COLO668 (cell line): Measurements from ENCODE around the gene KRT35.
"Not testable (repeated sequence)": the region's sequence is repeated elsewhere in the genome, so short reads cannot be mapped to it uniquely, and the experiment has no call there.

Experiments
- DNase-seq: peaks from one replicate; lab custom pipeline; 2025; ENCODE audit not compliant: unreplicated experiment; lab: John Stamatoyannopoulos, UW

KRT35 gene

DNA sequence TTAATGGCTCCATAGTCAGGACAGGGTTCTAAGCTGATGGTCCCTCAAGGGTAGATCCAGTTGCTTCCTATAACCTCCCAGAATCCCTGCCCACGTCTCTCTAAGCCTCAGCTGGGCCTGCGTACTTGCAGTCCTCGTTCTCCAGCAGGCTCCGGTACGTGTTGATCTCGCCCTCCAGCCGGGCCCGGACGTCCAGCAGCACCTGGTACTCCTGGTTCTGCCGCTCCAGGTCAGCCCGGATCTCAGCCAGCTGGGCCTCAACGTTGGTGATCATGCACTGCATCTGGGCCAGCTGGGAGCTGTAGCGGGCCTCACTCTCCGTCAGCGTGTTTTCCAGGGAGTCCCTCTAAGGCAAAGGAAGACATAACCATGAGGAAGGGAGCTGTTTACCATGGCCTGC lies 18.2 kb downstream of the KRT35 start:
- DNase-seq, result no peak

- DNase-seq, result no peak
Observed at GRCh38 chr17:41457676-41458075, 23.3 kb downstream of the KRT35 start.

- DNase-seq, result peak; percentile 0
Observed at GRCh38 chr17:41456204-41456603, 24.7 kb downstream of the KRT35 start.

GRCh38 chr17:41455236-41455635 lies 25.7 kb downstream of the KRT35 start:
- no peak for DNase-seq

- DNase-seq, result no peak
Observed at GRCh38 chr17:41453066-41453465, 27.9 kb downstream of the KRT35 start.

GRCh38 chr17:41452281-41452680 lies 28.7 kb downstream of the KRT35 start:
- DNase-seq, result no peak

- no peak for DNase-seq
Observed at GRCh38 chr17:41451154-41451728, 29.7 kb downstream of the KRT35 start.

- no peak for DNase-seq
Observed at GRCh38 chr17:41449008-41449407, 31.9 kb downstream of the KRT35 start.

DNA sequence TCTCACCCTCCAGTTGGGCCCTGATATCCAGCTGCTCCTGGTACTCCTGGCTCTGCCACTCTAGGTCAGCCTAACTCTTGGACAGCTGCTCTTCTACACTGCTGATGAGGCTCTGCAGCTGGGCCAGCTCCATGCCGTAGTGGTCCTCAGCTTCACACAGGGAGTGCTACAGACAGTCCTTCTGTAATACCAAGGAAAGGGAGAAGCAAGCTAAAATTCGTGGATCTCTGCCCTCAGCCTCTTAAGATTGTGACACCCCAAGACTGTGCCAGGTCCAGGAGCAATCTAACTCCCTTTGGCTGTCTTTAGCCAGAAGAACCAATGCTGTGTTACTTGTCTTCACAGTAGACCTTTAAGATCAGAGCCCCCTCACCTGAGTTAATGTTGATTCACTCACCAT lies 32.4 kb downstream of the KRT35 start:
- DNase-seq, result no peak

DNA sequence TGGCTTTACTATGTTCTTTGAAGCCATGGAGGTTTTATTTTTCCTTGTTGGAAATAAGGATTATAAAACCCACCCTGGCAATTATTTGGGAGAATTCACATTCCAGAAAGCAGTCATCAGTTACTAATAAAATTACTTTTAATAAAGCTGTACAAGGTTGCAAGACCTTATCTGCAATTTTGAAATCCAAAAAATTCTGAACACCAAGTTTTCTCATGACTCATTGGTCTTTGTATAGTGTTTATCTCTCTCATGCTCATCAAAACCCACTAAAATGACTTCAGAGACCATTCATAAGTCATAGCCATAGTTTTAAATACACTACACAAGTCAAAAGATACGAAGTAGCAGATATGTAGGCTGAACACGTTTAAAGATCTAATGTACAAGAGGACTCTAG lies 34.1 kb downstream of the KRT35 start:
- no peak for DNase-seq

- DNase-seq, result no peak
Observed at GRCh38 chr17:41444640-41445039, 36.3 kb downstream of the KRT35 start.

- no peak for DNase-seq
Observed at GRCh38 chr17:41444186-41444585, 36.8 kb downstream of the KRT35 start.

DNA sequence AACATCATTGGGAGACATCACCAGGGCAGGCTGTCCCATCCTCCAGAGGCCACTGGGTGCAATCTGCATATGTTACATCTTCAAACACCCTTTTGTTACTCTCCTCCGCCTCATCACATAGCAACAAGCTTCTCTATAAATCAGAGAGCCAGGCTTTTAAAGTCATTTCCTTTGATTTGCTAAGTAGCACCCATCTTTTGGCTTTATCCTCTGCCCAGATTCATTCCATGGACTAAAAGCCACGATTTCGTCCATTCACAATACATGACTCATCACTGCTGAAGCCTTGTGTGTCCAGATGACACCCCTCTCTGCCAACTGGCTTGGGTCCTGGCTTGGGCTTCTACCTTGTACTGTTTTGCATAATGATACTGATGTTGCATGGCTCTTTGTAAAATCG lies 38.2 kb downstream of the KRT35 start:
- no peak for DNase-seq

- no peak for DNase-seq
Observed at GRCh38 chr17:41440531-41441033, 40.4 kb downstream of the KRT35 start, which contains the start of gene KRT38. TSS of gene KRT38 (minus strand) at chr17:41440983. CDS start at chr17:41440921, 62 bp downstream.

GRCh38 chr17:41439375-41439774 lies 41.6 kb downstream of the KRT35 start:
- no peak for DNase-seq

DNA sequence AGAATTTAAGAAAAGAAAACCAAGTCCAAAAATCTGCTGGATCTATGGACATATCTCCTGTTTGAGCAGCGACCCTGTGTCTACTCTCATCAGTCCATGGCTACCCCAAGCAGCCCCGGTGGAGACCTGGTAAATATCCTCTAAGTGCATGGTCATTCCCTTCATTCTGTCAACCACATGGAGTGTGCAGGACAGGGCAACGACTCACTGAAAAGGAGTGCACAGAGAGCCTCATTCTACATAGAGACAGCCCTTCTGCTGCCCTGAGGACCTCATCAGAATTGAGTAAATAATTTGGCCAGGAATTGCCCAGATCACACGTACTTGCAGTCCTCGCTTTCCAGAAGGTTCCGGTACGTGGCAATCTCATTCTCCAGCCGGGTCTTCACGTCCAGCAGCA lies 43.2 kb downstream of the KRT35 start:
- DNase-seq, result no peak

- no peak for DNase-seq
Observed at GRCh38 chr17:41437254-41437653, 43.7 kb downstream of the KRT35 start.

- DNase-seq, result no peak
Observed at GRCh38 chr17:41434415-41434814, 46.5 kb downstream of the KRT35 start.

GRCh38 chr17:41434005-41434404 lies 46.9 kb downstream of the KRT35 start:
- no peak for DNase-seq

- DNase-seq, result no peak
Observed at GRCh38 chr17:41433586-41433985, 47.4 kb downstream of the KRT35 start.

DNA sequence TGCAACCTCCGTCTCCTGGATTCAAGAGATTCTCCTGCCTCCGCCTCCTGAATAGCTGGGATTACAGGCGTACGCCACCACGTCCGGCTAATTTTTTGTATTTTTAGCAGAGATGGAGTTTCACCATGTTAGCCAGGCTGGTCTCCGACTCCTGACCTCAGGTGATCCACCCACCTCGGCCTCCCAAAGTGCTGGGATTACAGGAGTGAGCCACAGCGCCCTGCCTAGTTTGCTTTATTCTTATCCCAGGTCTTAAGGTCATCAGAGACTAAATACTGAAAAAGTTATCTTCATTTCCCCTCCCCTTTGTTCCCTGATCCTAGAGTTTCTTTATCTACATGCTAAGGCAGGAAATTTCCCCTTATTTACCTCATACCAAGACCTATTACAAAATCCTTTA lies 50.6 kb downstream of the KRT35 start:
- DNase-seq, result not testable (repeated sequence)

DNA sequence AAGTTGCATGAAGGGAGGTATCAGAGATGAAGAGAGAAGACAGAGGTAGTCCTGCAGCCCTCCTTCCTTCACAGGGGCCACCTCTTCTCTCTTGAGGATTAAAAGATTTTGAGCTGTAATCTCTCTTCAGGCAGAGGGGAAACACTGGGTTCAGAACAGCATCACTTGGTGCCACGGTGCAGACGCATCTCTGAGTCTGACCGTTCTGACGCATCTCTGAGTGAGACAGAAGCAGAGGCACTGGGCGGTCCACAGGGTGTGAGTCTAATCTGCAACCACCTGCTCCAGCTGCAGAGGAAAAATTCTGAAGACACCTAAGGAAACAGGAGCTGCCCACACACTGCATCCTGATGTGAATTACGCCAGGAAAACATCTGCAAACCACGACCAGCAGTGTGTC lies 51.3 kb downstream of the KRT35 start:
- no peak for DNase-seq

DNA sequence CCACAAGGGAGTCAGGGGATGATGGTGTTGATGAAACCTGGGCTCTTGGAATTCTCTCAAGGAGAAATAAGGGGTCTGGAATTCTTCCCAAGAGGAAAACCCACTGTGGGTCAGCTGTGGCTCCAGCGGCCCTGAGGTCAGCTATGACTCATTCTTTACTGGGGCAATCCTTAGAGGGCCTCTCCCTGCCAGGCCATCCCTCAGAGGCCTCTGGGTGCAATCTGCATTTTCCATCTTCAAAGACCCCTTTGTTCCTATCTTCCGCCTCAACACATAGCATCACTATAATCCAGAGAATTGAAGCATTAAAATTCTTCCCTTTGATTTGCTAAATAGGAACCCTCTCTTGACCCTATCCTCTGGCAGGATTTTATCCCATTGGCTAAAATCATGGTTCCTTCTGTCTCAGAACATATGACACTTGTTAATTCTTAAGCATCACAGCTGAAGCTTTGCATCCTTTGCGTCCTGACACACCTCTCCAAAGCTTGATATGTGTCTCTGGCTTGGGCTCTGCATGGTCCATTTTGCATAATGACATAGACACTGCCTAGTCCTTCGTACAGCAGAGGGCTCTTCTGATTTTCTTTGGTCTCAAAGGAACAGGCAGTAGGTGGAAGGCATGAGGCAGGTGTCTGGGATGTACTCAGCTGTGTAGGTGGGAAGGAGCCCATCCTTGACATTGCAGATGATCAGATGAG lies 52.2 kb downstream of the KRT35 start:
- no peak for DNase-seq
